Esophagus squamous epithelium (tissue), 4 donors: ENCODE results near the gene STAT4.

Source experiments
- POLR2A ChIP-seq, 4 donors: fragments of 450-650 bp; IDR thresholded peaks; one replicate each; pipeline ENCODE4 v1.6.1; 2017; ENCODE audit warnings: antibody characterized with exemption in 4 of 4, mild to moderate bottlenecking in 4 of 4, moderate library complexity in 3 of 4
- TF ChIP-seq, protein P1 (sequence below), 6 experiments: fragments of 450-650 bp in 4 of 6; fragments of 200-600 bp in 2 of 6; sonication (generic) in 2 of 6; IDR thresholded peaks; one replicate each; pipeline ENCODE4 v1.5.1; 2016 to 2019; ENCODE audit warnings: antibody characterized with exemption in 6 of 6, mild to moderate bottlenecking in 4 of 6, moderate library complexity in 4 of 6

DNA sequence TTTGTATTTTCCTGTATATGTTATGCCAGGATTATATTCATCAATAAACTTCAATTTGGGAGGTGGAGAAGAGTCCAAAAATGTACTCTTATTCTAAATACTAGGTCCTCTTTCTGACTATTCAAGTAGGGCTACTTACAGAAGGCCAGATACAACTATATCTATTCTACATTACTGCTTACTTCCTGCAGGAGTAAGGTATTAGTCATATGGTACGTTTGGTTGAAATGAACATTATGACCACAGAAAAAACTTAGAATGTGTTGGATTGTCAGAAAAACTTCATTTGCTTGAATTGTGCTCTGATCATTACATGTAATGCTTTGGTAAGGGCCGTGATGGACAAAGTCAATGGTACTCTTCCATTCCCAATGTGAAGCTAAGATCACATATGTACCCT is 35.0 kb downstream of the STAT4 start:
- TF ChIP-seq, protein P1, sequence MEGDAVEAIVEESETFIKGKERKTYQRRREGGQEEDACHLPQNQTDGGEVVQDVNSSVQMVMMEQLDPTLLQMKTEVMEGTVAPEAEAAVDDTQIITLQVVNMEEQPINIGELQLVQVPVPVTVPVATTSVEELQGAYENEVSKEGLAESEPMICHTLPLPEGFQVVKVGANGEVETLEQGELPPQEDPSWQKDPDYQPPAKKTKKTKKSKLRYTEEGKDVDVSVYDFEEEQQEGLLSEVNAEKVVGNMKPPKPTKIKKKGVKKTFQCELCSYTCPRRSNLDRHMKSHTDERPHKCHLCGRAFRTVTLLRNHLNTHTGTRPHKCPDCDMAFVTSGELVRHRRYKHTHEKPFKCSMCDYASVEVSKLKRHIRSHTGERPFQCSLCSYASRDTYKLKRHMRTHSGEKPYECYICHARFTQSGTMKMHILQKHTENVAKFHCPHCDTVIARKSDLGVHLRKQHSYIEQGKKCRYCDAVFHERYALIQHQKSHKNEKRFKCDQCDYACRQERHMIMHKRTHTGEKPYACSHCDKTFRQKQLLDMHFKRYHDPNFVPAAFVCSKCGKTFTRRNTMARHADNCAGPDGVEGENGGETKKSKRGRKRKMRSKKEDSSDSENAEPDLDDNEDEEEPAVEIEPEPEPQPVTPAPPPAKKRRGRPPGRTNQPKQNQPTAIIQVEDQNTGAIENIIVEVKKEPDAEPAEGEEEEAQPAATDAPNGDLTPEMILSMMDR (IDR thresholded peaks at IDR 0.05) = no peak
- TF ChIP-seq POLR2A (IDR thresholded peaks at IDR 0.05) = no peak
